Heart left ventricle (tissue), 16 donors: ENCODE measurements around the gene PRR9. TPM values are rescaled to one million over a fixed set of nuclear protein-coding genes. Genes with fewer than 3 reads are reported as not detected.

Experiments used
- ATAC-seq, 4 donors: fragments of 200-7000 bp; cut with Tn5 transposase; one replicate each; pipeline ENCODE4 v1.9.1; 2020 to 2022; ENCODE audit warnings: moderate library complexity in 4 of 4, mild to moderate bottlenecking in 3 of 4, moderate number of reproducible peaks in 1 of 4
- DNase-seq, 5 donors: peaks; one replicate each; pipeline ENCODE4 v3.0.0-alpha.2; 2020
- H3K27ac ChIP-seq, 12 donors: fragments of 200-600 bp; sonication (generic) in 4 of 12; one replicate each; pipeline versions ENCODE4 v1.5.0 to v1.8.0; 2016 to 2022; ENCODE audit warnings: mild to moderate bottlenecking in 2 of 12
- H3K27me3 ChIP-seq, 9 donors: fragments of 200-600 bp; sonication (generic) in 2 of 9; one replicate each; pipeline versions ENCODE4 v1.5.1 to v1.8.0; 2016 to 2022; ENCODE audit warnings: mild to moderate bottlenecking in 3 of 9
- H3K36me3 ChIP-seq, 9 donors: fragments of 200-600 bp; sonication (generic) in 2 of 9; one replicate each; pipeline versions ENCODE4 v1.5.0 to v1.8.0; 2018 to 2022; ENCODE audit warnings: mild to moderate bottlenecking in 2 of 9
- H3K4me1 ChIP-seq, 12 donors: fragments of 200-600 bp; sonication (generic) in 4 of 12; one replicate each; pipeline versions ENCODE4 v1.5.0 to v1.8.0; 2016 to 2022; ENCODE audit warnings: mild to moderate bottlenecking in 3 of 12
- H3K4me3 ChIP-seq, 12 donors: fragments of 200-600 bp; sonication (generic) in 4 of 12; one replicate each; pipeline versions ENCODE4 v1.5.0 to v1.8.0; 2017 to 2022; ENCODE audit warnings: mild to moderate bottlenecking in 9 of 12, moderate library complexity in 4 of 12
- H3K9me3 ChIP-seq, 12 donors: fragments of 200-600 bp; sonication (generic) in 4 of 12; one replicate each; pipeline versions ENCODE4 v1.5.0 to v1.8.0; 2016 to 2022; ENCODE audit warnings: mild to moderate bottlenecking in 1 of 12
- POLR2A ChIP-seq, 2 donors: fragments of 450-650 bp; IDR thresholded peaks; one replicate each; pipeline ENCODE4 v1.6.1; 2017; ENCODE audit warnings: antibody characterized with exemption in 2 of 2, mild to moderate bottlenecking in 2 of 2, moderate library complexity in 2 of 2
- WGBS, 4 donors: extraction: QIAGEN DNeasy Blood & Tissue Kit in 2 of 4; methylation state at CpG; one replicate each; pipeline versions ENCODE4 v1.1.5 to v1.1.7; 2013 to 2018; 5-methylcytosine and 5-hydroxymethylcytosine counted together
- intact Hi-C, 10 donors: fragments of 100-400 bp; cut with DNase I; formaldehyde crosslinking; loops; one replicate each; pipeline versions ENCODE4 v1.11.1 to v1.14.2; 2022
- polyA plus RNA-seq, 2 donors: library from polyadenylated mRNA; stranded (reverse); fragments of 200-250 nt; gene quantifications; one replicate each; pipeline ENCODE4 v1.2.3, GENCODE V29; 2013
- total RNA-seq, 9 donors: library from RNA; depleted of rRNA in 2 of 9; stranded (reverse); fragments of >200 nt in 2 of 9; fragmentation: NEBNext Ultra II Directional in 3 of 9; extraction: Animal tissue kit (Norgen Biotek cat#: 25700) in 3 of 9; gene quantifications; one replicate each; pipeline versions ENCODE4 v1.1.0 to v1.2.4, GENCODE V29; 2016 to 2023
- TF ChIP-seq, protein P1 (sequence below), 12 donors: fragments of 200-600 bp; sonication (generic) in 4 of 12; IDR thresholded peaks; one replicate each; pipeline versions ENCODE4 v1.5.0 to v1.8.0; 2018 to 2022; ENCODE audit warnings: antibody characterized with exemption in 12 of 12, mild to moderate bottlenecking in 5 of 12
- donor health status: ischemic (EF 13 %, LVEDD 7.1; RV severe dilation, severe dysfunction).
- donor health status: healthy with polysubstance abuse.
- donor health status: DM: no; HTN: yes; CAD: no.
- donor health status: DM: no; HTN: no; CAD: no.
- donor health status: ischemic (EF 25% LVEDD 6.9; RV normal size, moderate dysfunction).
- donor health status: ischemic (EF 25% LVEDD 5.7; RV mildly dilated, moderate dysfunction).
- donor health status: healthy.
- donor health status: DM: yes; HTN: yes; CAD: no.
- donor health status: ischemic (EF 35%, LVEDD 5.7; RV mildly dilated, moderate dysfunction).
- donor health status: nonischemic (EF 11% LVEDD 7.7; RV severe dilation, severe dysfunction).
- donor health status: DM: yes; HTN: yes; CAD: no.
- donor health status: PGD.
- donor health status: ischemic (EF 29% LVEDD 5.4; RV normal size, mild dysfunction).
- donor health status: nonischemic (EF 23%, LVEDD 6.1; RV moderate dilation, normal function).

Gene PRR9
- total and polyA plus RNA-seq, 11 donors: 1.1 TPM; not detected in 10

DNA sequence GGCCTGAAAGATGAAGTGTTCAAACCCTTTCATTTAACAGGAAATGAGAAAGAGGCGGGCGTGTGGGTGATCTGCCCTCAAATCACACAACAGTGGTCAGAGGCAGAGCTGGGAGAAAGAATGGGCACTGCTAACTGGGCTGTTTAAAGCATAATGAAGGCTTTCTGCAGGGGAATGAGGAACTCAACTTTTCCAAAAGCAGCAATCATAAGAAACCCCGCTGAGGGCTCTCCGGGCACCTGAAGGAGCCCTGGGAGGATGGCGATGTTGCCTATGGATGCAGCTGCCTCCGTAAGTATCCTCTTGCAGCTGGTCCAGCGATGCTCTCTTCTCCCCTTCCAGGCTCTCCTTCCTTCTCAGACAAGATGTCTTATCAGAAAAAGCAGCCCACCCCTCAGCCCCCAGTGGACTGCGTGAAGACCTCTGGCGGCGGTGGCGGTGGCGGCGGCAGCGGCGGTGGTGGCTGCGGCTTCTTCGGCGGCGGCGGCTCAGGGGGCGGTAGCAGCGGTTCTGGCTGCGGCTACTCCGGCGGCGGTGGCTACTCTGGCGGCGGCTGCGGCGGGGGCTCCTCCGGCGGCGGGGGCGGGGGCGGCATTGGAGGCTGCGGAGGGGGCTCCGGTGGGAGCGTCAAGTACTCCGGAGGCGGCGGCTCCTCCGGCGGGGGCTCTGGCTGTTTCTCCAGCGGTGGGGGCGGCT is 43.3 kb downstream of the PRR9 start:
- ATAC-seq (peak in 1 of 4 donors; percentile 26), DNase-seq (no peak)
- H3K27me3 ChIP-seq: peaks cover 9 to 63% (median 33%) of the 10 kb centered on the region in 9 donors

DNA sequence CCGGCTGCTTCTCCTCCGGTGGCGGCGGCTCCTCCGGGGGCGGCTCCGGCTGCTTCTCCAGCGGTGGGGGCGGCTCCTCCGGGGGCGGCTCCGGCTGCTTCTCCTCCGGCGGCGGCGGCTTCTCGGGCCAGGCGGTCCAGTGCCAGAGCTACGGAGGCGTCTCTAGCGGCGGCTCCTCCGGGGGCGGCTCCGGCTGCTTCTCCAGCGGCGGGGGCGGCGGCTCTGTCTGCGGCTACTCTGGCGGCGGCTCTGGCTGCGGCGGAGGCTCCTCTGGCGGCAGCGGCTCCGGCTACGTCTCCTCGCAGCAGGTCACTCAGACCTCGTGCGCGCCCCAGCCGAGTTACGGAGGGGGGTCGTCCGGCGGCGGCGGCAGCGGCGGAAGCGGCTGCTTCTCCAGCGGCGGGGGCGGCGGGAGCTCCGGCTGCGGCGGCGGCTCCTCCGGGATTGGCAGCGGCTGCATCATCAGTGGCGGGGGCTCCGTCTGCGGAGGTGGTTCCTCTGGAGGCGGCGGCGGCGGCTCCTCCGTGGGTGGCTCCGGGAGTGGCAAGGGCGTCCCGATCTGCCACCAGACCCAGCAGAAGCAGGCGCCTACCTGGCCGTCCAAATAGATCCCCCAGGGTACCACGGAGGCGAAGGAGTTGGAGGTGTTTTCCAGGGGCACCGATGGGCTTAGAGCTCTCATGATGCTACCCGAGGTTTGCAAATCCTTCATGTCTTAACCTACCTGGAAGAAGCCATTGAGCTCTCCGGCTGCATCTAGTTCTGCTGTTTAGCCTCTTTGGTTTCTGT is 44.1 kb downstream of the PRR9 start:
- DNase-seq: peak in 4 of 5 donors; percentile 26 to 72 (median 34)
- Histone ChIP-seq H3K27ac (no peak overlapping the region), H3K36me3 (no peaks in the 10 kb centered on the region), H3K4me1 (peaks cover 0 to 24% (median 6%) of the 10 kb centered on the region in 12 donors), H3K9me3 (no peaks in the 10 kb centered on the region), H3K4me3 (peak overlapping the region; percentile 32 to 58 (median 46)), H3K27me3 (peaks cover 9 to 70% (median 33%) of the 10 kb centered on the region in 9 donors)
- intact Hi-C loops: no loop called here
- 2 to 4% (median 3%) methylated on average over 28 to 80 of the region's 80 CpGs for WGBS, 4 donors
- TF ChIP-seq POLR2A (IDR thresholded peaks at IDR 0.05): no peak
- TF ChIP-seq, protein P1, sequence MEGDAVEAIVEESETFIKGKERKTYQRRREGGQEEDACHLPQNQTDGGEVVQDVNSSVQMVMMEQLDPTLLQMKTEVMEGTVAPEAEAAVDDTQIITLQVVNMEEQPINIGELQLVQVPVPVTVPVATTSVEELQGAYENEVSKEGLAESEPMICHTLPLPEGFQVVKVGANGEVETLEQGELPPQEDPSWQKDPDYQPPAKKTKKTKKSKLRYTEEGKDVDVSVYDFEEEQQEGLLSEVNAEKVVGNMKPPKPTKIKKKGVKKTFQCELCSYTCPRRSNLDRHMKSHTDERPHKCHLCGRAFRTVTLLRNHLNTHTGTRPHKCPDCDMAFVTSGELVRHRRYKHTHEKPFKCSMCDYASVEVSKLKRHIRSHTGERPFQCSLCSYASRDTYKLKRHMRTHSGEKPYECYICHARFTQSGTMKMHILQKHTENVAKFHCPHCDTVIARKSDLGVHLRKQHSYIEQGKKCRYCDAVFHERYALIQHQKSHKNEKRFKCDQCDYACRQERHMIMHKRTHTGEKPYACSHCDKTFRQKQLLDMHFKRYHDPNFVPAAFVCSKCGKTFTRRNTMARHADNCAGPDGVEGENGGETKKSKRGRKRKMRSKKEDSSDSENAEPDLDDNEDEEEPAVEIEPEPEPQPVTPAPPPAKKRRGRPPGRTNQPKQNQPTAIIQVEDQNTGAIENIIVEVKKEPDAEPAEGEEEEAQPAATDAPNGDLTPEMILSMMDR (IDR thresholded peaks at IDR 0.05): no peak
- ATAC-seq: peak in 2 of 4 donors; percentile 68 to 78

More for the DNA sequence above, 43.3 kb downstream of the PRR9 start:
- TF ChIP-seq, protein P1 (IDR thresholded peaks at IDR 0.05): no peak
- no peak for TF ChIP-seq POLR2A (IDR thresholded peaks at IDR 0.05)
- H3K4me1 ChIP-seq: peaks cover 0 to 24% (median 6%) of the 10 kb centered on the region in 12 donors
- no peaks in the 10 kb centered on the region for H3K36me3 ChIP-seq
- H3K9me3 ChIP-seq: no peaks in the 10 kb centered on the region
- 8 to 15% (median 10%) methylated on average over 30 to 45 of the region's 45 CpGs for WGBS, 4 donors
- no peak overlapping the region for H3K27ac ChIP-seq
- H3K4me3 ChIP-seq: peak overlapping the region; percentile 32 to 58 (median 46)
- intact Hi-C loops: no loop called here

DNA sequence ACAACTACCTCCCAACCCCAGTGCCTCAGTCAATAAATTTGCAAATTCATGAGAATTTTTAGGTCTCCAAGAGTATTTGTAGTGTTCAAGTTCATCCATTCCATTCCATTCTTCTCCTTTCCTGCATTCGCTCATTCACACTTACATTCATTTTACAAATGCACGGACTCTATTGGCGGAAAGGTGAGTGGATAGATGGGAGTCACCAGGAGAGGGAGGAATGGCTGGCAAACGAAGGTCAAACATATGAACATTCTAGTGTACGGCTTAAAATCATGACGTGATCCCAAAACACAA is 44.6 kb downstream of the PRR9 start:
- H3K4me1 ChIP-seq: peaks cover 0 to 24% (median 6%) of the 10 kb centered on the region in 12 donors

More for the DNA sequence above, 44.6 kb downstream of the PRR9 start:
- WGBS, 4 donors: 55 to 72% (median 56%) methylated on average over 6 of the region's 6 CpGs
- no peaks in the 10 kb centered on the region for H3K36me3 ChIP-seq
- H3K27me3 ChIP-seq: peaks cover 9 to 71% (median 33%) of the 10 kb centered on the region in 9 donors
- ATAC-seq: no peak
- no peak for DNase-seq
- no peaks in the 10 kb centered on the region for H3K9me3 ChIP-seq
- H3K4me3 ChIP-seq: peak overlapping the region in 8 of 12 donors; percentile 32 to 58 (median 50)
- no peak for TF ChIP-seq POLR2A (IDR thresholded peaks at IDR 0.05)
- TF ChIP-seq, protein P1 (IDR thresholded peaks at IDR 0.05): no peak
- no peak overlapping the region for H3K27ac ChIP-seq
- intact Hi-C loops: no loop called here
